ENCODE measurements around the gene MYOM1.

The MYOM1 gene

GRCh38 chr18:3062798-3063680 is 156.7 kb downstream of the MYOM1 start:
- peak; percentile 92 for TF ChIP-seq CTCF (conservative IDR thresholded peaks at IDR 0.05; ENCODE audit: control insufficient read depth, insufficient read depth, low read depth, low read length)
- no peak overlapping the region for H3K4me3 ChIP-seq (ENCODE audit: control insufficient read depth, low read depth, low read length)
- peak; percentile 49 for DNase-seq (ENCODE audit: low read depth)

- no peak for DNase-seq (ENCODE audit: low read depth)
- no peak overlapping the region for H3K4me3 ChIP-seq (ENCODE audit: control insufficient read depth, low read depth, low read length)
- TF ChIP-seq CTCF (conservative IDR thresholded peaks at IDR 0.05; ENCODE audit: control insufficient read depth, insufficient read depth, low read depth, low read length): no peak
Observed at GRCh38 chr18:3061581-3062312, 158.0 kb downstream of the MYOM1 start.

GRCh38 chr18:3060667-3061580 is 158.8 kb downstream of the MYOM1 start:
- no peak for DNase-seq (ENCODE audit: low read depth)
- no peak for TF ChIP-seq CTCF (conservative IDR thresholded peaks at IDR 0.05; ENCODE audit: control insufficient read depth, insufficient read depth, low read depth, low read length)
- H3K4me3 ChIP-seq (ENCODE audit: control insufficient read depth, low read depth, low read length): no peak overlapping the region

GRCh38 chr18:3059272-3059671 is 160.5 kb downstream of the MYOM1 start:
- no peak for DNase-seq (ENCODE audit: low read depth)
- no peak overlapping the region for H3K4me3 ChIP-seq (ENCODE audit: control insufficient read depth, low read depth, low read length)

GRCh38 chr18:3058328-3059191 is 161.2 kb downstream of the MYOM1 start:
- no peak for TF ChIP-seq CTCF (conservative IDR thresholded peaks at IDR 0.05; ENCODE audit: control insufficient read depth, insufficient read depth, low read depth, low read length)

More at GRCh38 chr18:3059272-3059671, 160.5 kb downstream of the MYOM1 start:
- TF ChIP-seq CTCF (conservative IDR thresholded peaks at IDR 0.05; ENCODE audit: control insufficient read depth, insufficient read depth, low read depth, low read length): no peak

More at GRCh38 chr18:3058328-3059191, 161.2 kb downstream of the MYOM1 start:
- no peak overlapping the region for H3K4me3 ChIP-seq (ENCODE audit: control insufficient read depth, low read depth, low read length)
- no peak for DNase-seq (ENCODE audit: low read depth)

Data from fibroblast of mammary gland (primary cell).